Smooth muscle cell (in vitro differentiated cells): Measurements from ENCODE around the gene PIK3IP1. TPM values are rescaled to one million over a fixed set of nuclear protein-coding genes. Genes with fewer than 3 reads are reported as not detected.

ENCODE experiments used
- DNase-seq: peaks from one replicate; lab custom pipeline; 2025; ENCODE audit not compliant: unreplicated experiment; lab: John Stamatoyannopoulos, UW
- H2AFZ ChIP-seq: fragments of 200-600 bp; sonication (generic); 2 replicates; pipeline ENCODE4 v1.6.0; 2016; ENCODE audit warnings: antibody characterized with exemption, low read depth, mild to moderate bottlenecking
- H3F3A ChIP-seq: fragments of 200-600 bp; sonication (generic); 2 replicates; pipeline ENCODE4 v1.6.0; 2017; ENCODE audit warnings: antibody characterized with exemption, low read depth
- H3K27ac ChIP-seq: fragments of 200-600 bp; sonication (generic); 2 replicates; pipeline ENCODE4 v1.5.1; 2016; ENCODE audit warnings: low read depth, mild to moderate bottlenecking
- H3K27me3 ChIP-seq: fragments of 200-600 bp; sonication (generic); 2 replicates; pipeline ENCODE4 v1.6.1; 2016; ENCODE audit warnings: low read depth, mild to moderate bottlenecking
- H3K36me3 ChIP-seq: fragments of 200-600 bp; sonication (generic); 2 replicates; pipeline ENCODE4 v1.5.1; 2016; ENCODE audit warnings: low read depth
- H3K4me1 ChIP-seq: fragments of 200-600 bp; sonication (generic); 2 replicates; pipeline ENCODE4 v1.5.1; 2016; ENCODE audit warnings: low read depth
- H3K4me2 ChIP-seq: fragments of 200-600 bp; sonication (generic); 2 replicates; pipeline ENCODE4 v1.6.0; 2016; ENCODE audit warnings: mild to moderate bottlenecking
- H3K4me3 ChIP-seq: fragments of 200-600 bp; sonication (generic); 2 replicates; pipeline ENCODE4 v1.5.1; 2016; ENCODE audit warnings: mild to moderate bottlenecking
- H3K79me2 ChIP-seq: fragments of 200-600 bp; sonication (generic); 2 replicates; pipeline ENCODE4 v1.6.0; 2016; ENCODE audit warnings: low read depth, mild to moderate bottlenecking
- H3K9ac ChIP-seq: fragments of 200-600 bp; sonication (generic); 2 replicates; pipeline ENCODE4 v1.6.0; 2016; ENCODE audit warnings: low read depth
- H3K9me3 ChIP-seq: fragments of 200-600 bp; sonication (generic); replicated peaks from 2 replicates; pipeline ENCODE4 v1.5.1; 2016; ENCODE audit warnings: low read depth
- H4K20me1 ChIP-seq: fragments of 200-600 bp; sonication (generic); 2 replicates; pipeline ENCODE4 v1.6.0; 2016; ENCODE audit warnings: low read depth
- CTCF ChIP-seq: fragments of 200-600 bp; sonication (generic); IDR thresholded peaks from 2 replicates; pipeline ENCODE4 v1.5.1; 2017; ENCODE audit warnings: borderline replicate concordance, mild to moderate bottlenecking, antibody characterized with exemption; ENCODE audit not compliant: insufficient read depth, poor library complexity, severe bottlenecking
- WGBS: methylation state at CpG from one replicate; pipeline ENCODE4 v1.1.7; 2016; ENCODE audit warnings: low lambda C conversion rate; 5-methylcytosine and 5-hydroxymethylcytosine counted together
- polyA plus RNA-seq: library from polyadenylated mRNA; unstranded; fragments of >200 nt; fragmentation: Nextera tagmentation; extraction: Ambion mirVana; gene quantifications from 2 replicates; pipeline ENCODE4 v1.2.1, GENCODE V29; 2016
- total RNA-seq: library from RNA; depleted of rRNA; stranded (reverse); fragments of >200 nt; gene quantifications from 2 replicates; pipeline ENCODE4 v1.2.3, GENCODE V29; 2014

PIK3IP1 gene
- total and polyA plus RNA-seq, 2 experiments from 2014 or later = 16.9 to 20.2 TPM

GRCh38 chr22:31308181-31308580 lies 15.9 kb upstream of the PIK3IP1 start:
- no peaks in the 10 kb centered on the region for H3K4me1 ChIP-seq
- TF ChIP-seq CTCF = no peak
- H3K36me3 ChIP-seq = no peaks in the 10 kb centered on the region
- H3K27ac ChIP-seq = no peak overlapping the region
- no peak overlapping the region for H3K4me2 ChIP-seq
- no peak for DNase-seq
- H4K20me1 ChIP-seq = no peaks in the 10 kb centered on the region
- no peak overlapping the region for H3K4me3 ChIP-seq
- H3K9me3 ChIP-seq = no peaks in the 10 kb centered on the region
- H3K9ac ChIP-seq = no peak overlapping the region
- H3K27me3 ChIP-seq = no peaks in the 10 kb centered on the region
- H2AFZ ChIP-seq = no peak overlapping the region
- H3K79me2 ChIP-seq = no peaks in the 10 kb centered on the region
- no peaks in the 10 kb centered on the region for H3F3A ChIP-seq

GRCh38 chr22:31305194-31305593 lies 12.9 kb upstream of the PIK3IP1 start:
- Histone ChIP-seq H3K4me2 (no peak overlapping the region), H2AFZ (no peak overlapping the region), H3K4me3 (no peak overlapping the region), H3K27ac (no peak overlapping the region), H3K36me3 (no peaks in the 10 kb centered on the region), H3K4me1 (no peaks in the 10 kb centered on the region), H3K79me2 (no peaks in the 10 kb centered on the region), H4K20me1 (no peaks in the 10 kb centered on the region), H3K9me3 (no peaks in the 10 kb centered on the region), H3K9ac (no peak overlapping the region), H3K27me3 (no peaks in the 10 kb centered on the region), H3F3A (no peaks in the 10 kb centered on the region)
- WGBS = 96% methylated on average over 3 of the region's 3 CpGs
- DNase-seq = no peak
- TF ChIP-seq CTCF = no peak

DNA sequence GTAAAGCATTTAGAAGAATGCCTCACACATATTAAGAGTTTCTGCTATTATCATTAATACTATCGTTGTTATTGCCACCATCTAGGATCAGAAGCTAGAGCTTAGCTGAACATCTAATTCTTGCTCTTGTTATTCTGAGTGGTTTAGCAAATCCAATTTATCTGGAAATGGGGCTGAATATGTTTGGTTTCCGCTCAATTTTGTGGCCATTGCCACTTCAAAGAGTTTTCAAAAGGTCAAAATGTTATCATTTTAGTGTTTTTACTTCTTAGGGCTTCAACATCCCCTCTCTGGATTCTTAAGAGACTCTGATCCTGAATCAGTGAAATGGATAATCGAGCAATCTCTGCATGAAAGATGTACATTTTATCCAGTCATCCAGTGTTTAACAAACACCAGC lies 10.2 kb upstream of the PIK3IP1 start:
- Histone ChIP-seq H3K36me3 (no peaks in the 10 kb centered on the region), H3K4me3 (no peak overlapping the region), H4K20me1 (no peaks in the 10 kb centered on the region), H3K9me3 (no peaks in the 10 kb centered on the region), H2AFZ (no peak overlapping the region), H3F3A (no peaks in the 10 kb centered on the region), H3K27me3 (no peaks in the 10 kb centered on the region), H3K9ac (no peak overlapping the region), H3K4me2 (no peak overlapping the region), H3K27ac (no peak overlapping the region), H3K4me1 (no peaks in the 10 kb centered on the region), H3K79me2 (no peaks in the 10 kb centered on the region)
- TF ChIP-seq CTCF = no peak
- 40% methylated on average over 3 of the region's 3 CpGs for WGBS
- DNase-seq = no peak

- Histone ChIP-seq H3K4me2 (no peak overlapping the region), H3F3A (no peaks in the 10 kb centered on the region), H3K27me3 (no peaks in the 10 kb centered on the region), H3K36me3 (no peaks in the 10 kb centered on the region), H3K4me3 (no peak overlapping the region), H2AFZ (no peak overlapping the region), H3K4me1 (no peaks in the 10 kb centered on the region), H3K79me2 (no peaks in the 10 kb centered on the region), H3K9ac (no peak overlapping the region), H3K9me3 (no peaks in the 10 kb centered on the region), H4K20me1 (no peaks in the 10 kb centered on the region), H3K27ac (no peak overlapping the region)
- TF ChIP-seq CTCF = no peak
- no peak for DNase-seq
Observed at GRCh38 chr22:31302006-31302405, 9.7 kb upstream of the PIK3IP1 start.
